NCI-H82 treated with DMSO at 0.1 percent for 48 hours (cell line): ENCODE data around the gene CYS1.
"Not testable (repeated sequence)": the region's sequence is repeated elsewhere in the genome, so short reads cannot be mapped to it uniquely, and the experiment has no call there.

Experiments
- DNase-seq: peaks from one replicate; lab custom pipeline; 2025; ENCODE audit not compliant: unreplicated experiment; lab: John Stamatoyannopoulos, UW

CYS1 gene

DNA sequence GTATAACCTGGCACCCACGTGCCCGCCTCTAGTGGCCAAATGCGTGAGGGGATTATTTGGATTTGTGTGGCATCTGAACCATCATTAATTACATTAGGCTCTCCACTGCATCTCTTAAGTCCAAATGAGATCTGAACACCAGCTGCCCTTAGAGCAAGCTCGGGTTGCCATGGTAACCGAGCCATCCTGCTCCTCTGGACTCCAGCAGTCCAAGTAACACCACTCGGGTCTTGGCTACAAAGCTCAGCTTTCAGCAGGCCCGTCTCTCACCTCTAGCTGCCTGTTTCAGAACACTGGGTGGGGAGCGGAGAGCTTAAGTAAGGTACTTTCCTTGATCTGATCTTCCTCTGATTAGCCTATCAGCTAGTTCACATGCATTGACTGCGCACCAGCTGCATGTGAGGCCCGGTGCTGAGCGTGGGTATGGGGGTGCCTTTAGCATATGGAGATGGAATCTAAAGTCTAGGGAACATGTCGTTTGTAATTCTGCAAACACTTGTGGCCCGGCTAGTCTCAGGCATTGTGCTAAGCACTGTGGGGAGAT, 14.1 kb upstream of the CYS1 start:
- DNase-seq = peak; percentile 96

DNA sequence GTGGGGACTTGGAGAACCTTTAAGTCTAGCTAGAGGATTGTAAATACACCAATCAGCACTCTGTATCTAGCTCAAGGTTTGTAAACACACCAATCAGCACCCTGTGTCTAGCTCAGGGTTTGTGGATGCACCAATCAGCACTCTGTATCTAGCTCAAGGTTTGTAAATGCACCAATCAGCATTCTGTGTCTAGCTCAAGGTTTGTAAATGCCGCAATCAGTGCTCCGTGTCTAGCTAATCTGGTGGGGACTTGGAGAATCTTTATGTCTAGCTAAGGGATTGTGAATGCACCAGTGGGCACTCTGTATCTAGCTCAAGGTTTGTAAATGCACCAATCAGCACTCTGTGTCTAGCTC, 11.7 kb upstream of the CYS1 start:
- not testable (repeated sequence) for DNase-seq

DNA sequence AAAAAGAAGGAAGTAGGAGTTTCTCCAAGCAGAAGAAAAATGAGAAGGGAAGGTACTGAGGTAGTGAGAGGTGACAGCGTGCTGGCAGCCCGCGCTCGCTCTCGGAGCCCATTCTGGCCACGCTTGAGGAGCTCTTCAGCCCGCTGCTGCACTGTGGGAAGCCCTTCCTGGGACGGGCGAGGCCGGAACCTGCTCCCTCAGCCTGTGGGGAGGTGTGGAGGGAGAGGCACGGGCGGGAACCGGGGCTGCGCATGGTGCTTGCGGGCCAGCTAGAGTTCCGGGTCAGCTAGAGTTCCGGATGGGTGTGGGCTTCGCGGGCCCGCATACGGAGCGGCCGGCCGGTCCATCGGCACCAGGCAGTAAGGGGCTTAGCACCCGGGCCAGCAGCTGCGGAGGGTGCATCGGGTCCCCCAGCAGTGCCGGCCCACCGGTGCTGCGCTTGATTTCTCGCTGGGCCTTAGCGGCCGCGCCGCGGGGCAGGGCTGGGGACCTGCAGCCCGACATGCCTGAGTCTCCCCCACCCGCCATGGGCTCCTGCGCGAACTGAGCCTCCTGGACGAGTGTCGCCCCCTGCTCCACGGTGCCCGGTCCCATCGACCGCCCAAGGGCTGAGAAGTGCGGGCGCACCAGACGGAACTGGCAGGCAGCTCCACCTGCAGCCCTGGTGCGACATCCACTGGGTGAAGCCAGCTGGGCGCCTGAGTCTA, 11.1 kb upstream of the CYS1 start:
- DNase-seq = no peak

DNA sequence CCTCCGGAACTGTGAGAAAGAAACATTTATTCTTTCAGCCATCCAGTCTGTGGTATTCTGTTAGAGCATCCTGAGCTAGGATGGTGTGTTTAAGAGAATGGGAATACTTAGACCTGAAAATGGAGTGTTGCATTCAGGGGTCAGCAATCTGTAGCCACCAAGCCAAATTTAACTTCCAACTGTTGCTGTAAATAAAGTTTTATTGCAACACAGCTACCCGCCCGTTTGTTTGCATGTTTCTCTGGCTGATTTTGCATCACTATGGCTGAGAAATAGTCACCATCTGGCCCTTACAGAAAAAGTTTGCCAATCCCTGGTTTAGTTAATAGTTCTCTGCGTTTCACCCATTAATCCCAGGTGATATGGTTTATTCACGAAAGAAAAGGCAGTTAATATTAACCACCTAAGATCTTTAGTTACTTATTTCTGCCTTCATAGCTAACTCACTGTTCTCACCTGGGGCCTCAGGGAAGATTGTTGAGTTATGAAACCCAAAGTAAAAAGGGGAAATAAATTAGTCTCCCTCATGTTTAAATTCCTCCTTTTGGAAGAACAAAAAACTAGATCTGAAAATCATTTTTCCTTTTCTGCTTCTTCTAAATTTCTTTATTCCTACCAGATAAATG, 9.5 kb upstream of the CYS1 start:
- DNase-seq = no peak

DNA sequence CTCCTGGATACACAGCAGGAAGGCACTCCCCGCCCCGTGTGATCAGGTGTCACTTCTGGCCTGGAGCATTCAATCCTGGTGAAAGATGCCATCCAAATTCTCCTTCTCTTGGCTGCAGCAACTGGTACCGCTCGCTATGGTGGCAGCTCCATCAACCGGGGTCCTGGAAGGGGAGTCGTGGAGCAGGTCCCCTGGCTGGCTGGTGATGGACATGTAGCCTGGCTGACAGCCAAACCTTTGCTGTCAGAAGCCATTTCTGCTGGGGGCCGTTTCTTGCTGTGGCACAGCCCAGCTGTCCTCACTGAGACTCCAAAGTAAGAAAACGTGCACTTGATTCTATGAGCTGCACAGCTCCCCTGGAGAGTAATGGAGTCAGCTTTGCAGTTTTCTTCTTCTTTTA, 7.1 kb upstream of the CYS1 start:
- no peak for DNase-seq

DNA sequence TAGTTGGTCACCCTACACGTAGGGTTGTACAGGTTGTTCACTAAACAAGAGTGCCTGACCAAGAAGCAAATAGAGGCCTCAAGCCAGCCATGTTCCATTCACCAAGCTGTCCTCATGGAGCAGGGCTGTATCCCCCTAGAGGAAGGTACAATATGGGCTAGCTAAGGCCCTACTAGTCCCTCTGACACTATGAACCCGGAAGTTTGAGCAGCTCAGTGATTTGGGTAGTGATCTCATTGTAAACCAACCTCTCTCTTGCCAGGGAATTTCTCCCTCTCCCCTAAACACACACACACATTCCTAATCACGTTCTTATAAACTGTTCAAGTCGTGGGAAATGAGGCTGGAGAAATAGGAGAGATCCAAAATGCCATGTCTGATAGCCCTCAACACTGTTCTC, 6.7 kb upstream of the CYS1 start:
- DNase-seq = no peak

DNA sequence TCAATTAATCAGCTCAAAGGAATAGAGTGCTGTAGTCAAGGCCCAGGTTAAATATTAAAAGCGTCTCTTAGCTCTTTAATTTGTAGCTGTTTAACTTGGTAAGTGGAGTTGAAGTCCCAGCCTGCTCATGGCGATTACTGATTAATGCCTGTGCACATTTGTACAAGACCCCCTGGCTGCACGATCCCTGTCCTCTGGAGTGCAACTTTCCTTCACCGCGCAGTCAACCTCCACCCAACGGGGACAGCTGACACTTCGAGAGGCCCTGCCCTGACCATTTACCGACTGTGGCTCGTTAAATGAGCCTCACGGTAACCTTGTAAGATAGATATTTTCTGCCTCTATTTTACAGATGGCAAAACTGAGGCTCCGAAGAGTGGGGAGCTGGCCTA, 5.5 kb upstream of the CYS1 start:
- no peak for DNase-seq

DNA sequence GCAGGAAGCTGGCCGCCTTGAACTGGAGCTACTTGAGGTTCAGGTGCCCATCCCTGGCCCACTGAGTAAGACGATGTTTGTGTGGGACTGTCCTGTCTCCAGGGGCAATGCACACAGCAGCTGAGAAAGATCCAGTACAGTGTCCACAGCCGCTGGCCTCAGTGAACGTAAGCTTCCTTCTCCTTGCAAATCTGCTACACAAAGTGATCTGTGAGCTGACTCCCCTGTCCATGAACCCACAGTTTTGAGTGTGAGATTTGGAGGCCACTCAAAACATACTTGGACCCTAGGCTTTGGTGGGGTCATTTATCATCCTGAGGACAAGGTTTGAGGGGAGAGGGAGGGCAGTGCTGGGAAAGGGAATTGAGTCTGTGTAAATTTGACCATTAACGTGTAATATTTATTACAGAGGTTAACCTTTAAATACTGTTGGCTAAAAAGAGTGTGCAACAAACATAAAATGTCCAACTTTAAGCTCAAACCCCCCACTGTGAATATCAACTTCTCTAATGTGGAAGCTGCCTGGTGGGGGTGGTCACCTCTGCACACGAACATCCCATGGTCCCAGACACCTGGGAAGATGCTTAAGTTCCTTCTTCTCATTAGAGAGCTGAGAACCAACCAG, 4.9 kb upstream of the CYS1 start:
- DNase-seq = no peak

DNA sequence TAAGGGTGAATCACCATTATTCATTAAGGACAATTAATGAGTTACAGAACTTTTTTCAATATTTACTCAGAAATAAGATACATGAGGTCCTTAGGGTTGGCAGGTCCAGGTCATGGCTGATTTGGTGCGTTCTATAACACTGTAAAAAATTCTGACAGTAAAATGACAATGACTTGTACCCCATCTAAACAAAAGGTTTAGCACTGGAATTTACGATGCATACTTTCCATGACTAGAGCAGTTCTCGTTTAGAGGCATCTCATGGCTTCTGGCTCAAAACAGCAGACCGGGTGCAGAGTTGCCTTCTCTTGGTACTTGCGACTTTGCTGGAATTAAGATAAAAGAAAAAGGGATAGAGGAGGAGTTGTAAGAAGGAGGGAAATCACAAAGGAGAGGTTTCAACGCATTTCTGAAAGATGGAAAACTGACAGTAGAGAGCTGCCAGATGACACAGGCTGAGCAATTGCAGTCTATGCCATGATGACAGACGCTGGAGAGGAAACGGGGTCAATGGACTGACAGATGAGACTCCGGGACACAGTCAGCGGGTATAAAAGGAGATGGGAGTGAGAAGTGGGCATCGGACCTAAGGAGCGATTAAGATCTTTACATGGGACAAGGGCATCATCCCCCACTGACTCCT, 4.1 kb upstream of the CYS1 start:
- no peak for DNase-seq

DNA sequence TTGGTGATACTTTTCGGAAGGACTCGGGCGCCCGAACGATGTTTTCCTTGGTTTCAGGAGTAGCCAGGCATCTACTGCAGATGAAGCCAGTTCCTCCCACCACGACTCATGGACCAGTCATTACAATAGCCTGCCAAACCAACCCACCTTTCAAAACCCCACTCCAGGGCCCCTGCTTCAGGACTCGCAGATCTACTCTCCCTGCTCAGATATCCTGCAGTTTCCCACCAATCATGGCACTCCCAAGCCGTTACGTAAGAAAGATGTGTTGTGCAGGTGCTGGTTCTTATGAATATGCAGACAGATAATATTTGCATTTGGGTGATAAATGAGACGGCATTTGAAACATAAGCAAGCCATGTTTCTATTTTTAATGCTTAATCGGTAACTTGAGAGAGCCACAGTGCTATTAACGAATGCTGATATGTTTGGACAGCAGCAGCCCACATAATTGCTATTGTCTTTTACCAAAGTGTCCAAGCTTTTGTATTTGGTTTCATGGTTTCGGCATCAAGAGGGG, 3.5 kb upstream of the CYS1 start:
- no peak for DNase-seq

DNA sequence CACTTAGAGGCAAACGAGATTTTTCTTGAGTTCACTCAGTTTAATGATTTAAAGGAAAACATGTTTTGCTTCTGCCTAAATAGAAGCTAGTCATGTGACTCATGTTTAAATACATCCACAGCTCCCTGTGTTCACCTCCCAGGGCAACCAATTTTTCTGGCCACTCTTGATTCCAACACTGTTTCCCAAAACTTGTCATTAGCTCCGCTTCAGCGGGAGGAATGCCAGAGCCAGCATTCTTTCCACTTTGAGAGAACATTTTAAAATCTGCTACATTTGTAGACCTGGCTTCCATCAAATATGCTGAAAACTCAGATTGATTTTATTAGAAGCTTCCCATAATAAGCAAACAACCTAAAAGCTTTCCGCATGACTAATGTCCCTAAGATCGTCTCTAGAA, 2.8 kb upstream of the CYS1 start:
- no peak for DNase-seq

DNA sequence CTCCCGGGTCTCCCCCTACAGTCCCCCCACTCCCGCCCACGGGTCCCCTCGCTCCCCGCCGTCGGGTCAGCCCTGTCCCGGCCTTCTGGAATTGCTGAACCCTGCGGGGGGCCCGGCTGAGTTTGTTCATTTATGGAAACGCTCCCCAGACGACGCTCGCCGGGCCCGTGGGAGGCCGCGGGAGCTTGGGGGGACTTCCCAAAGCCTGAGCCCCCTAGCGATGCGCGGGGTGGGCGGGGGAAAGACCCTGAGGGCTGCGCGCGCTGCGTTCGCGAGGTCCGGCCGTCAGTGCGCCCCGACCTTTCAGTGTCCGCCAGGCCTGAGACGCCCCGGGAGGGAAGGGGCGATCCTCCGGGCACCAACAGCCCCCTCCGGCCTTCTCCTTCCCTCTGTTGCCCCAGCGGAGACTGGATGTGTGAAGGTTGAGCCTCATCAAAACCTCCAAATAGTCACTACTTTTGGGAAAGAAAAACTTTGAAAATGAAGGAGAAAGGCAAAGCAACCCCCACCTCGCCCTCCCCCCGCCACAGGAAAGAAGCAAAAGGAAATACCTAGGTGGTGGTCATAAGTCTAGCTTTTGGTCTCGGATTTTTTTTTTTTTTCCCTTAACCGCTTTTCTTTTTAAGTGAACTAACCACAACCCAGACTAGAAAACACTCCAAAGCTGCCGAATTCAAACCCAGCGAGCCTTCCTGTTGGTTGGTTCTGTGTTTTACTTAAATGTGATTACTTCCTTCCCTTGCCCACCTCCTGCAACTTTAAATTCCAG, 509 bp upstream of the CYS1 start:
- no peak for DNase-seq

DNA sequence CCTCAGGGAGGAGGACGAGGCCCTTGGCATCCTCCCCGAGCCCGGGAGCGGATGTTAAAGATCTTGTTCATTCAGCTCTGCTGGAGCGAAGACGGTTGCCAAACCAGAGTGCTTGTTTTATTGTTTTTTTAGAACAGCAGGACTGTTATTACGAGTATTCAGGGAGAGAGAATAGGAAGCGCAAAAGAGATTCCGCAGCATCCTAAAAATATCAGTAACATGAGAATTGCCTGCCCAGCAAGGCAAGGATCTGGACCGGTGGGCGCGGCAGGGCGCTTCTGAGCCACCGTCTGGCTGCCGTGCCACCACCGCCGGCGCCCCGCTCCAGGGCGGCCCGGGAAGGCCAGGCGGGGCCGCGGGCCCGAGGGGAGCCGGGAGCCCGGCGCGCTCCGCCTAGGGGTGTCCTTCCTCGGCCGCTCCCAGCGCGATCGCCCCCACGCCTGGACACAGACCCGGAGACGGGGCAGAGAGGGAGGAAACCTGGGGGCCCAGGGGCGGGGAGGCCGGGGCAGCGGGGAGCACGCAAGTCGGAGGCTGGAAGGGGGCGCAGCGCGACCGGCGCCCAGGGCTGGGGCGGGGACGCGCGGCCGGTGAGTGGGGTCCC, 843 bp downstream of the CYS1 start:
- DNase-seq = no peak

DNA sequence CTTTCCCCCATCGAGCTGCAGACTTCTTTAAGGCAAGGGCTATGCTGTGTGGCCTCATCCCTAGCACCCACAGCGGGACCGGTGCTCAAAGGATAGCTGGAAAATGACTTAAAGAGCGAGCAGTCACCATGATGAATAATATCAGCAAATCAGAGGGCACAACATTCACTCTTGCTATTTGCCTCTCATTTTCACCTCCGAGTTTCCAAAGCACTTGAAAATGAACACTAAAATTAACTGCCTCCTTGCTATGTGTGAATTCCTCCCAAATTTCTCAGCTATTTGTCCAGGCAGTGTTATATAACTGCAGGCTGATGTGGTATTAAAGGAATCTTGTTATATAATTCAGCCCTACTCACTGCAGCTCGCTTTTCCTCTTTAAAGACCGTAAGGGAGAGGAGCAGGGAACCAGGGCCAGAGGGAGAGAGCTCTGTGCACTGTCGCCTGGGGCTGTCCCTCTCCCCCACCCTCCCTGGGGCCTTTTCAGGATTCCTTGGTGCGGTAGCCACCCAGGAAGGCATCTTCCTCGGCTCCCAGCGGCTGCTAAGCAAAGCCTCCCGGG, 1.4 kb downstream of the CYS1 start:
- DNase-seq = no peak

DNA sequence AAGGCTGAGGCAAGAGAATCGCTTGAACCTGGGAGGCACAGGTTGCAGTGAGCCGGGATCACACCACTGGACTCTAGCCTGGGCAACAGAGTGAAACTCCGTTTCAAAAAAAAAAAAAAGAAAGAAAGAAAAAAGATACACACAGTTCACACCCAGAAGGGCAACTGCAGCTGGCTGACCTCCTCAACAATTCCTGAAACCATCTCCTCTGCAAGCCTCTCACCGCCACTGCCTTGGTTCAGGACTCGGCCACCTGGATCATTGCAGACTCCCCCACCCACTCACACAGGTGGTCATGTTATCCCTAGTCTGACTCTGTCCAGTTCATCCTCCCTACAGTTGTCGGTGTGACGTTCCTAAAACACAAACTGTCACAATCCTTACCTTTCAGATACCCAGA, 2.2 kb downstream of the CYS1 start:
- no peak for DNase-seq

DNA sequence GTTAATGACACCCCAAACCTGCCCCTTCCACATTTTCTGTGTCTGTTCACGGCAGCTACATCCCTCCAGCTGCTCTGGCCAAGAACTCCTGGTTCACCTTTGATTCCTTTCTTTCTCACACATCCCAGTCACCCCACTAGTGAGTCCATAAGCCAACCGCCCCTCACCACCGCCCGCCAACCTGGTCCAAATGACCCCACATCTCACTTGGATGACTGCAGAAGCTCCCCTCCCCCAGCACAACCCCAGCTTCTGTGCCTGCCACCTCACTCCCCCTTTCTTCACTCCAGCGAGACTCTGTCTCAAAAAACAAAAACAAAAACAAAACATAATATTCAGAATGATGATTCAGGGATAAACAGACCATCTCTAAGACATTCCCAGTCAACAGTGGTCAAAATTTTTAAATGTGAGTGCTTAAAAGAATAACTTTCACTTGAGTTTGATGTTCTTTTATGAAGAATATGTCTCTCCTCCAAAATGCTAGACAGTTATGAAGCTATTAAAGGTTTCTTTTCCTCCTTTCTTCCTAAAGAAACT, 3.2 kb downstream of the CYS1 start:
- DNase-seq = no peak

DNA sequence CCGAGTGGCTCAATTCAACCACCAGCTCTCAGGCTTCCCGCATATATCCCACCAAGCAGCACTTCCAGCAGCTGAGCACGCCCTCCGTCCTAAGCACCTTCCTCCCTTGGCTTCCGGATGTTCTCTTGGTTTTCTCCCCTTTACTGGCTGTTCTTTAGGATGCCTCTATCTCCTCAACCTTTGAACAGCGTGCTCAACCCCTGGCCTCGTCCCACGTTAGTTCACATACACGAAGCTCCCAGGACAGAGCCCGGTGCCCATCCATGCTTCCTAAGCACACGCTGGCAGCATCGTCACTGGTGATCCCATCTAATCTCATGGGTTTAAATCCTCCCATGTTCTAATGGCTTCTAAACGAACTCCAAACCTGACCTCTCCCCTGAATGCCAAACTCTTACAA, 3.7 kb downstream of the CYS1 start:
- DNase-seq = no peak

DNA sequence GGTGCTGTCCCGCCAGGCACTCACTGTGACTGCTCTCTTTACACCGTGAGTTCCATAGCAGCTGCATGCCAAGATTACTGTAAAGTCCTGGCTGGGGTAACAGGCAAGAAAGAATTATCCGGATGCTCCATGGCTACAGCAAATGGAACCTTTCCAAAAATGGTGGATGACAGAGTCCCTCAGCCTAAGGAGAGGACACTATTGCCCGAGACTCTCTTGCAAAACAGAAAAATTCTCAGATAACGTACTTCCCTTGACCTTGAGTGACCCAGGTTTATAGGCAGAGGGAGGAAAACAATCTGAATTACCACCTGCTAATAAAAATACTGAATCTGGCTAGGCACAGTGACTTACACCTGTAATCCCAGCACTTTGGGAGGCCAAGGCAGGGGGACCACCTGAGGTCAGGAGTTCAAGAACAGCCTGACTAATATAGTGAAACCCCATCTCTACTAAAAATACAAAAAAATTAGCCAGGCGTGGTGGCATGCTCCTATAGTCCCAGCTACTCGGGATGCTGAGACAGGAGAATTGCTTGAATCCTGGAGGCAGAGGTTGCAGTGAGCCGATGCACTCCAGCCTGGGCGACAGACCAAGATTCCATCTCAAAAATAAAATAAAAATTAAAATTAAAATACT, 4.5 kb downstream of the CYS1 start:
- DNase-seq = no peak

DNA sequence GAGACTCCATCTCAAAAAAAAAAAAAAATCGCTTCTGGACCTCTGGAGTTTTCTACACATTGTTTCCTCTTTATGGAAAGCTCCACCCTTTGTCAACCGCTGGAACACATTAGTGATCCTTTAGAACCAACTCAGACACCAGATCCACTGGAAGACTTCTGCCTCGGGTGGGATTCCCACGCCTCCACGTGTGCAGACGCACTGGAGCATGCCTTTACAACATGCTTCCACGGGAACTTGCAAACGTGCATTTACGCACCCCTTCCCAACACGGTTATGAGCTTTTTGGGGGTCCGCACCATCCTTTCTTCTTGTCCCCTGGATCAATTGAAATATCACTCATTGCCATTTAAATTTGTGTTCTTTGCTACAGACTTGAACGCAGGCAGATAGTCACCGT, 5.1 kb downstream of the CYS1 start:
- DNase-seq = no peak

DNA sequence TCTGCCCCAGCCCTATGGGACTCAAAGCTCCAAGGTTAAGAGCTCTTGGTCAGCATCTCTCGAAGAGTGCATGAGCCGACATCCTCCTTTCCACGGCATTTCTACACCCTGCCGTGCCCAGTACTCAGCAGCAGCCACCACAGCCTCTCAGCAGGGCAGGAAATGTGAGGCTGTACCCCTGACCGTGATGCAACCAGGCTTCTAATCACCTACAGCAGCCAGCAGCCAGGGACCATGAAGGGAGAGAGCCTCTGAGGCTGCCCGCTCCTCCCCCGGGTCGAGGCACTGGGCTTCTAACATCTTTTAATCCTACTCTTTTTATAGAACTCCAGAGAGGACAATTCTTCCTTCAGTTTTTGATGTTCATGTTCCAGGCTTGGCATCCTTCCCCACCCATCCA, 6.5 kb downstream of the CYS1 start:
- DNase-seq = no peak
